CD4-positive, alpha-beta T cell (primary cell): Measurements from ENCODE around the gene AGR3. TPM values are rescaled to one million over a fixed set of nuclear protein-coding genes. Genes with fewer than 3 reads are reported as not detected.

ENCODE experiments used
- ATAC-seq: fragments of 200-7000 bp; cut with Tn5 transposase; one replicate; pipeline ENCODE4 v1.10.0; 2022; ENCODE audit warnings: mild to moderate bottlenecking; ENCODE audit not compliant: poor library complexity
- CTCF ChIA-PET: fragments of 350-600 bp; sonication (Branson Sonifier 250); formaldehyde crosslinking; loops from one replicate; lab custom pipeline; 2021; ENCODE audit warnings: antibody characterized with exemption, inconsistent platforms; lab: Charles Lee
- POLR2A ChIA-PET: fragments of 350-600 bp; sonication (Branson Sonifier 250); formaldehyde crosslinking; loops from one replicate; lab custom pipeline; 2021; ENCODE audit warnings: antibody characterized with exemption, inconsistent platforms; lab: Charles Lee
- DNase-seq, 14 experiments: peaks; one replicate each; pipeline ENCODE4 v3.0.0-alpha.2; 2013 to 2020; ENCODE audit warnings: mixed read lengths in 2 of 14
- H3K27ac ChIP-seq, 2 donors: one replicate each; pipeline versions ENCODE4 v1.5.1 to v1.7.0; 2013; ENCODE audit warnings: low read length in 2 of 2, low read depth in 1 of 2, mild to moderate bottlenecking in 1 of 2
- H3K27me3 ChIP-seq, 2 experiments: 1 replicate in 1 of 2; 2 replicates in 1 of 2; pipeline versions ENCODE4 v1.6.1 to v1.7.0; 2013; ENCODE audit warnings: low read length in 2 of 2, control low read depth in 1 of 2, mild to moderate bottlenecking in 1 of 2, moderate library complexity in 1 of 2; ENCODE audit not compliant: insufficient read depth in 2 of 2, control insufficient read depth in 1 of 2
- H3K36me3 ChIP-seq: one replicate; pipeline ENCODE4 v1.6.1; 2013; ENCODE audit warnings: low read length, control low read depth; ENCODE audit not compliant: insufficient read depth
- H3K4me1 ChIP-seq: one replicate; pipeline ENCODE4 v1.6.1; 2013; ENCODE audit warnings: low read length, control low read depth; ENCODE audit not compliant: insufficient read depth
- H3K4me3 ChIP-seq: one replicate; pipeline ENCODE4 v1.5.1; 2013; ENCODE audit warnings: mild to moderate bottlenecking, low read length, moderate library complexity
- H3K9me3 ChIP-seq, 2 experiments: 1 replicate in 1 of 2; 2 replicates in 1 of 2; pipeline versions ENCODE4 v1.6.1 to v1.7.0; 2013; ENCODE audit warnings: low read length in 2 of 2, mild to moderate bottlenecking in 2 of 2, control low read depth in 1 of 2, moderate library complexity in 1 of 2; ENCODE audit not compliant: control insufficient read depth in 1 of 2, insufficient read depth in 1 of 2
- H3K27ac Mint-ChIP-seq: one replicate; pipeline ENCODE4 v1.8.0; 2020; ENCODE audit warnings: mixed read lengths
- H3K27me3 Mint-ChIP-seq: one replicate; pipeline ENCODE4 v1.8.0; 2021; ENCODE audit warnings: mixed read lengths
- H3K36me3 Mint-ChIP-seq: one replicate; pipeline ENCODE4 v1.8.0; 2021; ENCODE audit warnings: low read depth, mixed read lengths
- H3K4me1 Mint-ChIP-seq: one replicate; pipeline ENCODE4 v1.8.0; 2021; ENCODE audit warnings: low read depth, mixed read lengths
- H3K4me3 Mint-ChIP-seq: one replicate; pipeline ENCODE4 v1.8.0; 2020; ENCODE audit warnings: mild to moderate bottlenecking, mixed read lengths
- H3K9me3 Mint-ChIP-seq: one replicate; pipeline ENCODE4 v1.8.0; 2020; ENCODE audit warnings: mixed read lengths
- CTCF ChIP-seq: fragments of 200-600 bp; IDR thresholded peaks from one replicate; pipeline ENCODE4 v1.8.0; 2022; ENCODE audit warnings: antibody characterized with exemption, mild to moderate bottlenecking
- intact Hi-C, 2 experiments: fragments of 100-400 bp; cut with DNase I in 1 of 2; cut with micrococcal nuclease in 1 of 2; formaldehyde crosslinking; loops; one replicate each; pipeline versions ENCODE4 v1.15.1 to v1.9.0; 2023 to 2025; cut with DNase I, micrococcal nuclease
- total RNA-seq, 174 experiments: library from RNA in 2 of 174; stranded (reverse) in 2 of 174; gene quantifications; one replicate each; pipeline ENCODE4 v1.2.3 and lab custom pipeline; 2021 to 2026

The AGR3 gene
- total RNA-seq, 2 experiments from 2014 or later = not detected

- no peaks in the 10 kb centered on the region for H3K4me1 ChIP-seq
- ChIA-PET CTCF (no interaction called here), POLR2A (no interaction called here)
- H3K27ac Mint-ChIP-seq = no peak overlapping the region
- H3K36me3 ChIP-seq = no peaks in the 10 kb centered on the region
- H3K27me3 Mint-ChIP-seq = no peaks in the 10 kb centered on the region
- H3K27ac ChIP-seq = no peak overlapping the region
- H3K9me3 Mint-ChIP-seq = no peaks in the 10 kb centered on the region
- intact Hi-C loops = no loop called here
- H3K4me3 Mint-ChIP-seq = no peak overlapping the region
- H3K9me3 ChIP-seq = no peaks in the 10 kb centered on the region
- no peaks in the 10 kb centered on the region for H3K27me3 ChIP-seq
- ATAC-seq = no peak
- no peak for TF ChIP-seq CTCF
- no peak for DNase-seq
- no peaks in the 10 kb centered on the region for H3K36me3 Mint-ChIP-seq
- no peaks in the 10 kb centered on the region for H3K4me1 Mint-ChIP-seq
- no peak overlapping the region for H3K4me3 ChIP-seq
Measured at GRCh38 chr7:16813232-16813616, 68.6 kb downstream of the AGR3 start.

- DNase-seq (no peak), ATAC-seq (no peak)
- H3K4me1 Mint-ChIP-seq = no peaks in the 10 kb centered on the region
- TF ChIP-seq CTCF = no peak
- no peaks in the 10 kb centered on the region for H3K4me1 ChIP-seq
- CTCF ChIA-PET = no interaction called here
- H3K36me3 ChIP-seq = no peaks in the 10 kb centered on the region
- no peak overlapping the region for H3K27ac Mint-ChIP-seq
- H3K4me3 ChIP-seq = no peak overlapping the region
- intact Hi-C loops = no loop called here
- H3K27me3 Mint-ChIP-seq = no peaks in the 10 kb centered on the region
- no peaks in the 10 kb centered on the region for H3K27me3 ChIP-seq
- no peaks in the 10 kb centered on the region for H3K9me3 ChIP-seq
- POLR2A ChIA-PET = no interaction called here
- H3K4me3 Mint-ChIP-seq = no peak overlapping the region
- no peaks in the 10 kb centered on the region for H3K9me3 Mint-ChIP-seq
- H3K36me3 Mint-ChIP-seq = no peaks in the 10 kb centered on the region
- no peak overlapping the region for H3K27ac ChIP-seq
Measured at GRCh38 chr7:16812542-16813231, 69.1 kb downstream of the AGR3 start.

DNA sequence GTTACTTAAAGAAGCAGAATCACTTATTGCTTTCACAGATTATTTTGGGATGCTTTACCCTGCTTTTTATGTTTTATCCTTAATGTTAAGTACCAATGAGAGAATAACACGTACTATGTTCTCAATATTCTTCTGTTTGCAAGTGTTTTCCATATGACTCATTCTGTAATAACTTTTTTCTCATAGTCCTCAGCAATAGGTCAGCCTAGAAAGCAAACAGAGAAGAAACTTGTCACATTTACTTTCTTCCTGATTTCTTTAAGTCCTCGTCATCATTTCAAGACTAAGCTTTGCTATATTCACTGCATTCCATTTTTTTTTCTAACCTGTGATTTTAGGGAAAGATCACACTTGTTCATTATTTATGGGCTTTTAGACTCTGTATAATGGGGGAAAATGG, 70.2 kb downstream of the AGR3 start:
- ATAC-seq (no peak), DNase-seq (no peak)
- no peak overlapping the region for H3K4me3 Mint-ChIP-seq

More for the DNA sequence above, 70.2 kb downstream of the AGR3 start:
- Histone ChIP-seq H3K9me3 (no peaks in the 10 kb centered on the region), H3K27ac (no peak overlapping the region), H3K4me3 (no peak overlapping the region), H3K27me3 (no peaks in the 10 kb centered on the region), H3K4me1 (no peaks in the 10 kb centered on the region), H3K36me3 (no peaks in the 10 kb centered on the region)
- intact Hi-C loops = no loop called here
- Mint-ChIP-seq H3K4me1 (no peaks in the 10 kb centered on the region), H3K9me3 (no peaks in the 10 kb centered on the region), H3K36me3 (no peaks in the 10 kb centered on the region), H3K27ac (no peak overlapping the region), H3K27me3 (peaks cover 4% of the 10 kb centered on the region)
- ChIA-PET CTCF (no interaction called here), POLR2A (no interaction called here)
- no peak for TF ChIP-seq CTCF
